NCI-H524 treated with DMSO at 0.1 percent for 48 hours (cell line): Measurements from ENCODE around the gene IFNAR2.

Experiments
- DNase-seq: peaks from one replicate; lab custom pipeline; 2025; lab: John Stamatoyannopoulos, UW

The IFNAR2 gene

DNA sequence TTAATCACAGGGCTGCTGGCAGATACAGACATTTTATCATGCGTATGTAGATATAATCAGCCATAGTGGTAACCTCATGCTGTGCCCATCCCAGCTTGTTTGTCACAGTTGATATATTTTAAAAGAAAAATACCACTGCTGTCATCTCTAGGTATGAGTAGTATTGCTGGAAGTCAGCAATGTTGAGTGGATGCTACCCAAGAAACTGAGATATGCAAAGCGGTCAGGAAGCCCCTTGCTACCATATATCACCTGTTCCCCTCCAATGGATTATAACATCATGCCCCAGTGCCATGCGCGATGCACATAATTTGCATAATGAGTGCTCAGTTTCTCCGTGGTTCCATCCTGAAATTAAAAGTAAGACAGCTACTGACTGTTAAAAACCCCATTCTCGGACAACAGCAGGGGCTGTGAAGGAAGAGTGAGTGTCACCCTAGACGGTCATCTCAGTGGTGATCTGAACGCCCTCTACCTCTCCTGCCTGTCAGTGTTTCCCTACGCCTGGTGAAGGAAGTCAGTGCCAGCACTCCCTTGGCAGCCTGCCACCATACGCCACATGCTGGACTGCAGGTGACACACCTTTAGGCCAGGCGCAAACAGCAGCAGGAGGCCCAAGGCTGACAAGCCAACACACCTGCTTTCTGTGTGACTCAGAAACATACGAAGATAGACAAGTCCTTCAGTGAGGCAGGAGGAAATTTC lies 39.2 kb downstream of the IFNAR2 start:
- no peak for DNase-seq

DNA sequence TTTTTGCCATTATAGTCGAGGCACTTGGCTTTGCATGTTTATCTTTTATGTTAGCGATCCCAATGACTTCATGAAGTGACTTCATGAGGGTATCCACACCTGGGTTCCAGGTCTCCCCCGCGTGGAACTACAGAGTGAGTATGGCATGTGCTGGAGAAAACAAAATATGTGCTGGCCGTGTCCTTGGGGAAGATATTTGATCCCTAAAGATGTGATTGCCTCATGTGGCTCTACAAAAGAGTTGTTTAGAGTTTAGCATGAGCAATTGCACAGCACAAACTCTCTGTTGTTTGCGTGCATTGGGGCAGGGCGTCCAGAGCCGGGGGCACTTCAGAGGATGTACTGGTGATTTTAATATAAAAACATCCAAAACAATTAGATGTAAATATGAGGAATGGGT lies 41.2 kb downstream of the IFNAR2 start:
- no peak for DNase-seq

DNA sequence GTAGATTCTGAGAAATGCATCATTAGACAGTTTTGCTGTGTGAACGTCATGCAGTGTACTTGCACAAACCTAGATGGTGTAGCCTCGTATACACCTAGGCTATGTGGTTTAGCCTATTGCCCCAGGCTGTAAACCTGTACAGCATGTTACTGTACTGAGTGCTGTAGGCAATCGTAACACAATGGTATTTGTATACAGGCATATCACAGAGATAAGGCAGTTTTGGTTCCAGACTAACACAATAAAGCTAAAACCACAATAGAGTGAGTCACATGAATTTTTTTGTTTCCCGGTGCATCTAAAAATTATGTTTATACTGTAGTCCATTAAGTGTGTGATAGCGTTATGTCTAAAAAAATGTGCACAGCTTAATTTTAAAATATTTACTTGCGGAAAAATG lies 43.3 kb downstream of the IFNAR2 start:
- no peak for DNase-seq

- DNase-seq = no peak
These were observed 49.0 kb downstream of the IFNAR2 start for GRCh38 chr21:33278721-33279120.

- no peak for DNase-seq
These were observed 49.6 kb downstream of the IFNAR2 start for GRCh38 chr21:33279330-33279820.
